GM20000 (cell line): Measurements from ENCODE around the gene GEMIN4.
"Not testable (repeated sequence)": the region's sequence is repeated elsewhere in the genome, so short reads cannot be mapped to it uniquely, and the experiment has no call there.

Experiments used
- DNase-seq: peaks from one replicate; pipeline ENCODE4 v3.0.0; 2012; ENCODE audit warnings: low spot score
- CTCF ChIP-seq: IDR thresholded peaks from 2 replicates; pipeline ENCODE4 v1.5.1; 2012; ENCODE audit warnings: mild to moderate bottlenecking, control low read depth; ENCODE audit errors: extremely low read depth, missing control alignments

Gene GEMIN4

GRCh38 chr17:773467-774312 lies 21.6 kb upstream of the GEMIN4 start:
- DNase-seq: no peak
- TF ChIP-seq CTCF: no peak

- no peak for DNase-seq
- no peak for TF ChIP-seq CTCF
Observed at GRCh38 chr17:773016-773415, 21.0 kb upstream of the GEMIN4 start.

- TF ChIP-seq CTCF: no peak
- no peak for DNase-seq
Observed at GRCh38 chr17:767076-767475, 15.0 kb upstream of the GEMIN4 start.

- DNase-seq: no peak
- no peak for TF ChIP-seq CTCF
Observed at GRCh38 chr17:760371-760770, 8.3 kb upstream of the GEMIN4 start.

- TF ChIP-seq CTCF: no peak
Observed at GRCh38 chr17:759964-760363, 7.9 kb upstream of the GEMIN4 start.

GRCh38 chr17:756010-756567 lies 4.0 kb upstream of the GEMIN4 start:
- not testable (repeated sequence) for DNase-seq

More at GRCh38 chr17:759964-760363, 7.9 kb upstream of the GEMIN4 start:
- no peak for DNase-seq

- not testable (repeated sequence) for DNase-seq
Observed at GRCh38 chr17:755319-755961, 3.4 kb upstream of the GEMIN4 start.

- no peak for TF ChIP-seq CTCF
- no peak for DNase-seq
Observed at GRCh38 chr17:753418-753817, 1.4 kb upstream of the GEMIN4 start.
